HPDE6-E6E7 (cell line): ENCODE measurements around the gene LY86.

Source experiments
- DNase-seq: peaks from one replicate; pipeline ENCODE4 v3.0.0; 2011; ENCODE audit warnings: missing footprints; ENCODE audit errors: extremely low spot score

LY86 gene

DNA sequence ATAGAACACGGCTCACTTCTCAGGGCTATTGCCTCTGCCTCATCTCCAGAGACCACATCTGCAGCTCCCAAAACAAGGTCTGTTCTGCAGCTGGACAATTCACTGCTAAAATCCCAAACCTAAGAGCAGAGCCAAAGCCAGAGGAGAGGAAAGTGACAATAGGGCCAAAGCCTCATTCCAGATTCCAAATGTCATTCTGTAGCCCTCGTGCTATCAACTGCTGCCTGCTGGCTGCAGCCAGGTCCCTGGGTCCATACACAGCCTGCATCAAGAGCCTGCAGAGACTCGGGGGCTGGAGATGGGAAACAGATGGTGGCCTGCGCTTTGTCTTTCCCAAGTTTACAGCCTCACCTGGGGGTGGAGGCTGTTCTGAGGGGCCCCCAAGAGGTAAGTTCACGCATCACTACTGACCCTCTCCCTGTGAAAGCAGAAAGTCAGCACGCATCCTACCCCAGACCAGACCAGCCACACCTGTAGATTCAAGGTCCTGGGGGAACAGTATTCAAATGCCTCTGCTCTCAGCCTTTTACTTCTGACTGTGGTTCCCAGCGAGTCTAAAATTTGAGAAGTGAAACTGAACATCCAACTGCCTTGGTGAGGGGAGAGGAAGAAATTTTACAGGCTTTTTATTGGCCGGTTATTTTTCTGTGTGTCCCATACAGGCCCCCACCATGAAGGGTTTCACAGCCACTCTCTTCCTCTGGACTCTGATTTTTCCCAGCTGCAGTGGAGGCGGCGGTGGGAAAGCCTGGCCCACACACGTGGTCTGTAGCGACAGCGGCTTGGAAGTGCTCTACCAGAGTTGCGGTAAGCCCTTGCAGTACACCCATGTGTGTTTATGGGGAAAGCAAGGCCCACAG lies at the start of gene LY86:
Gene LY86 (plus strand): TSS at position 657 of the 860 bp plus-strand sequence. CDS start 15 bp downstream, at position 672.
- no peak for DNase-seq

- no peak for DNase-seq
Observed at GRCh38 chr6:6539036-6539435, 49.5 kb upstream of the LY86 start.

- DNase-seq: no peak
Observed at GRCh38 chr6:6542357-6542756, 46.2 kb upstream of the LY86 start.

GRCh38 chr6:6543181-6543879 lies 45.2 kb upstream of the LY86 start:
- no peak for DNase-seq

DNA sequence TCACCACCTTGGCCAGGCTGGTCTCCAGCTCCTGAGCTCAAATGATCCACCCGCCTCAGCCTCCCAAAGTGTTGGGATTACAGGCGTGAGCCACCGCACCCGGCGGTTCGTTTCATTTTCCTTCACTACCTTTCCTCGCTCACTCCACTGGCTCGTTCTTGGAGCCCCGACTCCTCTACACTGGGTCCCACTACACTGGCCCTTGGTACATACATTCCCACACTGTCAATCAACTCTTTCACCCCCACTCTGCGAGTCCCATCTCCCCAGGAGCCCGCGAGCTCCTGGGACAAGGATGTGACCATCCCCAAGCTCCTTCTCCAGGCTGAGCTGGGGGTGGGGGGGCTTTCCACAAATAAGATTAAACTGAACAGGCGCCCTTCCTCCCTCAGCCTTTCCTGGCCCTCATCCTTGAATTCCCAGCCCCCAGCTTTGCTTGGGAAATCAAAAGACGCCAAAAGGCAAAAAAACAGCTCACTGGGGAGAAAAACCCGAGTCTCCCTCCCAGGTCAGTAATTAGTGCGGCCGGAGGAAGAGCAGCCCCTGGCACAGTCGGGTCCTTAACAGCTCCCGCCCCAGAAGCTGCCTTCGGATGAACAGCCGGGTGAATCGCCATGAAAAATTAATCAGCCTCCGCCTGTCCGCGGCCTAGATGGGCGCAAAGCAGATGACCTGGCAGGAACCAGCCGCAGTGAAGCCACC lies 42.8 kb upstream of the LY86 start:
- no peak for DNase-seq

GRCh38 chr6:6546318-6547109 lies 42.0 kb upstream of the LY86 start:
- DNase-seq: no peak

- DNase-seq: peak; percentile 85
Observed at GRCh38 chr6:6547110-6547879, 41.2 kb upstream of the LY86 start.

- no peak for DNase-seq
Observed at GRCh38 chr6:6556161-6556737, 32.3 kb upstream of the LY86 start.

DNA sequence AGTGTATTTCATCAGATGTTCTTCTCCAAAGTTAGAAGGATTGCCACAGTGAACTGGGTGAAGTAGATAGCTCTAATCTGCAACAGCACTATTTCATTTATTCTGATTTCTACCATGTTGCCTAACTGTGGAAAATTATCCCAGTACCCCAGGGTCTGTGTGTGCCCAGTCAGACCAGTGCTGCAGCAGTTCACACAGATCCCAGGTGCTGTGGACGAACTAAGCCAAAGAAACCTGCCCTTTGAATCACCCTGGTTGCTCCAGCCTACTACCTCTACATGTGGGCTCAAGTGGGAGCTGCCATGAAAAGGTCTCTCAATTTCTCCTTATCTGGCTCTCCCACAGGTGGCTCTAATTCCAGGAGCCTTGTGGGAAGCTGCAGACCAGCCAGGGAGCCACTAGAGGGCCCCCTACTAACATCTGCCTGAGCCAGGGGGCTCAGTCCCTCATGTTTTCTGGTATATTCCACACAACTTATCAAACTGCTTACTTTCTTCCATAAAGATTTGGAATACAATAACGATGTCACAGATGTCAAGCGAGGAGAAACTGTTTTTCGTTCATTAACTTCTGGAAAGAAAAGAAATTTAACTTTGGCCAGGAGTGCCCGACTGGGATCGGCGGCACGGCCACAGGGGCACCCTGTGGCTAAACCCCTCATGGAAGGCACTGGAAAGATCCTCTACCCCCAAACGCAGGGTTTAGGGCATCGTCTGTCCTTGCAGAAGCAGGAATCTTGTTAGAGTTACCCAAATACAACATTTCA lies 31.6 kb upstream of the LY86 start:
- peak; percentile 43 for DNase-seq

GRCh38 chr6:6557504-6557839 lies 31.0 kb upstream of the LY86 start:
- no peak for DNase-seq

DNA sequence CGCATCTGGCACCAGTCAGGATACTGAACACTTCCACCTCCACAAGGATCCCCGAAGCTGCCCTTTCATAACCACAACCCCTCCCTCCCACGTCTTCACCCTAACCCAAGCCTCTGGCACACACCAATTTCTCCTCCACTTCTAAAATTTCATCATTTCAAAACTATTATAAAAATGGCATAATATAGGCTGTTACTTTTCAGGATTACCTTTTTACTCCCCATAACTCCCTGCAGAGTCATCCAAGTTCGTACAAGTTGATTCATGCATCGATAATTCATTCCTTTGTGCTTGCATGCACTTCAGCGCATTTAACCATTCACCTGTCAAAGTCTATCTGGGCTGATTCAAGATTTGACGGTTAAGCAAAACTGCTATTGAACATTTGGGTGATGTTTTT lies 30.6 kb upstream of the LY86 start:
- DNase-seq: peak; percentile 41

DNA sequence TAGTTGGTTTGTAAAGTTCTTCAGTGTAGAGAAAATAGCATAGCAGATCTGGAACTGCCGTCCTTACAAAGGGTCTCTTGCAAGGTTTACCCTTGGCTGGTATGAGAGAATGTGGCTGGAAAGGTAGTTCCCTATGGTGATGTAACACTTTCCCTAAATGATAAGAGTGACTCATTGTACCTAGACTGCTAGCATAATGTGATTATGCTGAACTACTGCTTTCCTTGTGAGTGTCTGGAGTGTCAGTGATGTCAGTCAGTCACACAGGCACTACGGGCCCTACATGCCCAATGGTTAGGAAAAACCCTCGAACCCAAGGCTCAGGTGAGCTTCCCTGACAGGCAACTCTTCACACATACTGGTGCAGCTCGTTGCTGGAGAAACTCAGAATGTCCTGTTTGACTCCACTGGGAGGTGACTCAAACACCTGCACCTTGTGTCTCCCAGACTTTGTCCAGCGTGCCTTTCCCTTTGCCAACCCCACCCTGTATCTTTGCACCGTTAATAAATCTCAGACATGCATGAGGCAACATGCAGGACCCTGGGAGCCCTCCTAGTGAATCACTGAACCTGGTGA lies 28.4 kb upstream of the LY86 start:
- DNase-seq: no peak

- no peak for DNase-seq
Observed at GRCh38 chr6:6560909-6561308, 27.6 kb upstream of the LY86 start.

GRCh38 chr6:6564154-6564553 lies 24.4 kb upstream of the LY86 start:
- DNase-seq: no peak

DNA sequence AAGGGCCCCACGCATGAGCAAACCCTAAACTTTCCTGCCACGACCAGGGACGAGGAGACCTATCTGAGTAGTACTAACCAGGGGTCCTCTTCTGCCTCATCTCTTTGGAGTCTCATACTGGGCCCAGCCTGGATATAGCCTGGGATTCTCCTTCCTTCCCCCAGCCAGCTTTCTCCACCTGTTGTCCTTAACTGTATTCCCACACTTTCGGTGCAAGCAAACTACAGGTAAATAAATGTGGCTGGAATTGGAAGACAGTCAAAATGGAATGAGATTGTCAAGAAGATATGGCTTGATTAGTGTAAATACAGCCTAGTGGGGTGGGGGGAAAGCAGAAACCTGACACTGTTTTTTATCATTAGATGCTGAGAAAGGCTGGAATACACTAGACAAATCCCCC lies 23.5 kb upstream of the LY86 start:
- no peak for DNase-seq

DNA sequence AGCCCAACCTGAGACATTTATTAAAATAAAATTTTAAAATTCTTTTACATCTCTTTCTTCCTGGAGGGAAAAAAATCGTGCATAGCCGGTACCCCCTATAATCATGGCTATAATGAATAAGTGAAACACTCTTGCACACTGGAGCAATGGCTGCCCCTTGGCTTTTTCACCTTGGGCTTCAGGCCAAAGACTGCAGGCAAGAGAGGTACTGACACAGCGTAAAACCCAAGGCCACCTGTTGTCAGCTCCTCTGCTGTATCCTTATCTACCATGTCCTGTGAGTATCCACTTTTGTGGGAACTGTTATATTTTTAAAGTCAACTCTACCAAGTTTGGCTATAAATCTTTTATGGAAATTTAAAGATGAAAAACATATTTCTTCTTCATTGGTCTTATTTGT lies 23.0 kb upstream of the LY86 start:
- DNase-seq: no peak

DNA sequence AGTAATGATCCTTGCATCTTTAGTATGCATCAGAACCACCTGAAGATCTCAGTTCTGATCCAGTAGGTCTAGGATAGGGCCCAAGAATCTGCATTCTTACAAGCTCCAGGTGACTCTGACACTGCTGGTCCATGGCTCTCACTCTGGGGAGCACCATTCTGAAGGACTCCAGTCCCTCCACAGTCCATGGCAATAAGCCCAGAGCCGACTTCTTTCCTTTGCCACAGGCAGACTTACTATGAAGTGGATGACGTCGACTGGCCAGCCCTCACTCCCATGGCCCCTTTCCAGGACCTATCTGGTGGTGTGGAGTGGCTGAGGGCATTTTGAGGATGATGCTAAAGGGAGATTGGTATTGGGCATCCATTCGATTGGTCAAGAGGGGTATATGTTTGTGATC lies 21.8 kb upstream of the LY86 start:
- DNase-seq: no peak

DNA sequence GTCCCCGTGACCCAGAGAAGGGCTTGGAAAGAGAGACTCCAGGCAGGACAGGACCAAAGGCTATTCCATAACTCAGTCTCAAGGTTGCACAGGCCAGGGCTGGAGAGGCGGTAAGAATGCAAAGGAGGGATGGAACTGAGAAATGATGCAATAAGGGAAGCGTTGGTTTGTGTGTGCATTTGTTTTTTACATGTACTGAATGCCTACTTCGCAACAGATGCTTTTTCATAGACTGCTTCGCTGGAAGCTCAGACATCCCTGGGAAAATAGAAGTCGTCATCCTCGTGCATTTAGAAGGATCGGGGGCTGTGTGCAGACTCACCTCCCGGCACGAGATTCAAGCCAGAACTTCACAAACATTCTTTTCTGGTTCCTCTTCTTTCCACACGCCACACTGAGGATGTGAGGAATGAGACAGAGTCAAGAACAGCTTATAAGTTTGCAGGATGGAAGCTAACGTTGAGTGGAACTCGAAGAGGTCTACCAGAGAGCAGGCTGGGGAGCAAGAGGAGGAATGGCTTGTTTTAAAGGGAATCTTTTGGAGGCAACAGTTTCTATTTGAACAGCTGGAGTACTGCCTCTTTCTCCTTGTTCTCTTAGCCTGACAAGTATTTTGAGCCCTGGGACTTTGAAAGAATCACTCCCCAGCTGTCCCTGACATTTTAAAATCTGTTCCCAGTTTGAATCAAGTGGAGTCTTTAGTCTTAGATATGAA lies 19.3 kb upstream of the LY86 start:
- DNase-seq: no peak

DNA sequence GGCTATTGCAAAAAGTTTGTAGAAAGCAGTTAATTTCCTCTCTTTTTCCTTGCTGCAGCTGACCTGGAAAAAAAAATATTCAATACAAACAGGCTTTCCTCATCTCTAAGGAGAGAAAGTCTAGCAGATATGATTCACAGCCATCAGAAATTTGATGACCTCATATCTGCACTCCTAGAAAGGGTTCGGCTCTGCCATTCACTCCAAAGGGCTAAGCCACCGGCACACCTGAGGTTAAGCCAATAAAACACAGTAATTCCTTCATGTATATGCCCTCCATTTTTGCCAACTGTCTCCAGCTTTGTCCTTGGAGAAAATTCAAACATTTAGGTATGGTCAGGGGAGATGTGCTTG lies 18.7 kb upstream of the LY86 start:
- DNase-seq: no peak
